Mesenchymal stem cell (in vitro differentiated cells and primary cell): ENCODE measurements around the gene CFL1. TPM values are rescaled to one million over a fixed set of nuclear protein-coding genes. Genes with fewer than 3 reads are reported as not detected.
A peak's percentile ranks its signal among the peaks of the same experiment; 100 is the strongest.

Experiments
- DNase-seq: peaks from one replicate; pipeline ENCODE4 v3.0.0-alpha.2; 2013
- H2AFZ ChIP-seq: one replicate; pipeline ENCODE4 v1.6.1; 2013; ENCODE audit warnings: low read depth, mild to moderate bottlenecking, control low read depth, inconsistent platforms, low read length, moderate library complexity
- H2AK5ac ChIP-seq: 2 replicates; pipeline ENCODE4 v1.6.1; 2013; ENCODE audit warnings: low read length, moderate library complexity, mild to moderate bottlenecking, inconsistent platforms; ENCODE audit not compliant: severe bottlenecking
- H2BK120ac ChIP-seq: one replicate; pipeline ENCODE4 v1.6.1; 2013; ENCODE audit warnings: low read depth, mild to moderate bottlenecking, inconsistent platforms, low read length, moderate library complexity
- H2BK12ac ChIP-seq, 2 experiments: one replicate each; pipeline ENCODE4 v1.6.1; 2013; ENCODE audit warnings: inconsistent platforms in 2 of 2, low read length in 2 of 2, mild to moderate bottlenecking in 2 of 2, moderate library complexity in 2 of 2, control low read depth in 1 of 2
- H2BK15ac ChIP-seq: one replicate; pipeline ENCODE4 v1.6.1; 2013; ENCODE audit warnings: mild to moderate bottlenecking, low read depth, inconsistent platforms; ENCODE audit not compliant: poor library complexity, severe bottlenecking
- H2BK5ac ChIP-seq: 2 replicates; pipeline ENCODE4 v1.6.1; 2013; ENCODE audit warnings: low read depth, mild to moderate bottlenecking, low read length, control low read depth, inconsistent platforms; ENCODE audit not compliant: poor library complexity, severe bottlenecking
- H3K14ac ChIP-seq, 2 experiments: one replicate each; pipeline ENCODE4 v1.6.1; 2013; ENCODE audit warnings: inconsistent platforms in 2 of 2, low read length in 2 of 2, control low read depth in 1 of 2, mild to moderate bottlenecking in 1 of 2, moderate library complexity in 1 of 2
- H3K18ac ChIP-seq, 2 experiments: one replicate each; pipeline ENCODE4 v1.6.1; 2013; ENCODE audit warnings: inconsistent platforms in 2 of 2, low read length in 2 of 2, control low read depth in 1 of 2, low read depth in 1 of 2, mild to moderate bottlenecking in 1 of 2
- H3K23ac ChIP-seq, 2 experiments: one replicate each; pipeline ENCODE4 v1.6.1; 2013; ENCODE audit warnings: inconsistent platforms in 2 of 2, low read length in 2 of 2, mild to moderate bottlenecking in 2 of 2, moderate library complexity in 2 of 2, control low read depth in 1 of 2
- H3K27ac ChIP-seq: 2 replicates; pipeline ENCODE4 v1.5.1; 2013; ENCODE audit warnings: mild to moderate bottlenecking, moderate library complexity, low read length, control low read depth, inconsistent platforms; ENCODE audit not compliant: poor library complexity, severe bottlenecking
- H3K27me3 ChIP-seq, 2 experiments: 2 replicates each; pipeline versions ENCODE4 v1.6.1 to v1.7.0; 2013; ENCODE audit warnings: low read length in 2 of 2, mild to moderate bottlenecking in 2 of 2, moderate library complexity in 2 of 2, control low read depth in 1 of 2, inconsistent platforms in 1 of 2; ENCODE audit not compliant: control insufficient read depth in 1 of 2, insufficient read depth in 1 of 2
- H3K36me3 ChIP-seq, 2 experiments: 2 replicates each; pipeline versions ENCODE4 v1.6.1 to v1.7.0; 2013; ENCODE audit warnings: low read length in 2 of 2, control low read depth in 1 of 2, inconsistent platforms in 1 of 2, low read depth in 1 of 2, mild to moderate bottlenecking in 1 of 2; ENCODE audit not compliant: insufficient read depth in 2 of 2, control insufficient read depth in 1 of 2
- H3K4ac ChIP-seq, 2 experiments: one replicate each; pipeline ENCODE4 v1.6.1; 2013; ENCODE audit warnings: inconsistent platforms in 2 of 2, low read length in 2 of 2, mild to moderate bottlenecking in 2 of 2, moderate library complexity in 2 of 2, control low read depth in 1 of 2, low read depth in 1 of 2
- H3K4me1 ChIP-seq: 2 replicates; pipeline ENCODE4 v1.6.1; 2013; ENCODE audit warnings: low read depth, low read length, control low read depth; ENCODE audit not compliant: control insufficient read depth, insufficient read depth
- H3K4me2 ChIP-seq: 2 replicates; pipeline ENCODE4 v1.6.1; 2013; ENCODE audit warnings: low read length, mild to moderate bottlenecking, inconsistent platforms; ENCODE audit not compliant: poor library complexity, severe bottlenecking
- H3K4me3 ChIP-seq, 2 experiments: 2 replicates each; pipeline versions ENCODE4 v1.5.1 to v1.7.0; 2013; ENCODE audit warnings: low read length in 2 of 2, mild to moderate bottlenecking in 2 of 2, control low read depth in 1 of 2, low read depth in 1 of 2; ENCODE audit not compliant: insufficient read depth in 1 of 2
- H3K79me1 ChIP-seq: replicated peaks from 2 replicates; pipeline ENCODE4 v1.6.1; 2013; ENCODE audit warnings: mild to moderate bottlenecking, control low read depth, low read length, inconsistent platforms; ENCODE audit not compliant: poor library complexity, severe bottlenecking
- H3K9ac ChIP-seq: 2 replicates; pipeline ENCODE4 v1.7.0; 2013; ENCODE audit warnings: mild to moderate bottlenecking, low read length, moderate library complexity
- H3K9me3 ChIP-seq: 2 replicates; pipeline ENCODE4 v1.7.0; 2013; ENCODE audit warnings: mild to moderate bottlenecking, low read length; ENCODE audit not compliant: control insufficient read depth
- H4K8ac ChIP-seq: one replicate; pipeline ENCODE4 v1.6.1; 2013; ENCODE audit warnings: inconsistent platforms, mild to moderate bottlenecking, low read length, moderate library complexity
- H4K91ac ChIP-seq: one replicate; pipeline ENCODE4 v1.6.1; 2013; ENCODE audit warnings: mild to moderate bottlenecking, low read length, inconsistent platforms
- WGBS: methylation state at CpG from one replicate; pipeline ENCODE4 v1.1.7; 2013; ENCODE audit warnings: mixed read lengths; 5-methylcytosine and 5-hydroxymethylcytosine counted together
- polyA plus RNA-seq, 2 experiments: library from polyadenylated mRNA; stranded (reverse); fragments of 200-250 nt; gene quantifications; one replicate each; pipeline ENCODE4 v1.2.3, GENCODE V29; 2013

Gene CFL1
- 1,234 TPM for polyA plus RNA-seq (2013, experiment 1 of 2)
- 1,236 TPM for polyA plus RNA-seq (2013, experiment 2 of 2)

GRCh38 chr11:65857853-65858680 is at the start of gene CFL1:
TSS of gene CFL1 (minus strand) at chr11:65858180. CDS start at chr11:65858099, 81 bp downstream.
- peak within 1 kb of the TSS in 1 of 2 experiments; percentile 90 for H3K23ac ChIP-seq
- H2BK12ac ChIP-seq, result peak within 1 kb of the TSS in 1 of 2 experiments; percentile 70
- peak within 1 kb of the TSS; percentile 79 to 99 for H3K4ac ChIP-seq
- peak within 1 kb of the TSS in 1 of 2 experiments; percentile 98 for H3K14ac ChIP-seq
- H2BK5ac ChIP-seq, result peak within 1 kb of the TSS; percentile 97
- peak within 1 kb of the TSS; percentile 94 for H3K9ac ChIP-seq
- no peaks in the 10 kb centered on the region for H3K9me3 ChIP-seq
- peak; percentile 98 for DNase-seq
- peaks cover 46 to 48% of the 10 kb centered on the region in 2 experiments for H3K36me3 ChIP-seq
- peak within 1 kb of the TSS; percentile 34 for H2AFZ ChIP-seq
- H3K4me3 ChIP-seq, result peak within 1 kb of the TSS; percentile 82 to 94
- H2BK120ac ChIP-seq, result peak within 1 kb of the TSS; percentile 90
- H4K8ac ChIP-seq, result peak within 1 kb of the TSS; percentile 66
- no peaks in the 10 kb centered on the region for H3K27me3 ChIP-seq
- peaks cover 41% of the 10 kb centered on the region for H3K4me1 ChIP-seq
- peak within 1 kb of the TSS; percentile 92 for H4K91ac ChIP-seq
- peak within 1 kb of the TSS; percentile 97 for H3K27ac ChIP-seq
- peaks cover 3% of the 10 kb centered on the region for H3K79me1 ChIP-seq
- H3K4me2 ChIP-seq, result peak within 1 kb of the TSS; percentile 72
- peak within 1 kb of the TSS; percentile 89 for H2BK15ac ChIP-seq
- peak within 1 kb of the TSS; percentile 17 for H2AK5ac ChIP-seq
- peak within 1 kb of the TSS; percentile 97 to 99 for H3K18ac ChIP-seq
- under 1% methylated on average over 70 of the region's 92 CpGs for WGBS

DNA sequence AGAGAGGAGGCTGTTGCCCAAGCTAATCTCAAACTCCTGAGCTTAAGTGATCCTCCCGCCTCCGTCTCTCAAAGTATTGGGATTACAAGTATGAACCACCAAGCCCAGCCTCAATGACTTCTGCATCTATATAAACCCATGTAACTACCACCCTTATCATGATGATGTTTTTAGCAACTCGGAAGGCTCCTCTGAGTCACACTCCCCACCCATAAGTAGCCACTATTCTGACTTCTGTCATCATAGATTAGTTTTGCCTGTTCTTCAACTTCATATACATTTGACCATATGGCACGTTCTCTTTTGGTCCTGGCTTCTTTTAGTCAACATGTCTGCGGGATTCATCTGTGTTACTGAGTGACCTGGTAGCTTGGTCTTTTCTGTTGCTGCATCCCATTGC is 48.6 kb upstream of the CFL1 start:
- Histone ChIP-seq H3K79me1 (peaks cover 2% of the 10 kb centered on the region), H2BK5ac (no peak overlapping the region), H2AK5ac (no peak overlapping the region), H2AFZ (no peak overlapping the region), H3K4me2 (no peak overlapping the region), H2BK12ac (no peak overlapping the region), H3K4me3 (no peak overlapping the region), H4K91ac (no peak overlapping the region), H3K14ac (no peak overlapping the region), H3K9me3 (no peaks in the 10 kb centered on the region), H2BK120ac (no peak overlapping the region), H3K36me3 (no peaks in the 10 kb centered on the region), H4K8ac (no peak overlapping the region), H3K9ac (no peak overlapping the region), H3K4ac (peak overlapping the region in 1 of 2 experiments; percentile 15), H3K23ac (no peak overlapping the region), H3K27ac (no peak overlapping the region), H3K4me1 (peaks cover 28% of the 10 kb centered on the region), H3K27me3 (no peaks in the 10 kb centered on the region), H2BK15ac (no peak overlapping the region), H3K18ac (no peak overlapping the region)
- no peak for DNase-seq
- 55% methylated on average over 5 of the region's 5 CpGs for WGBS

GRCh38 chr11:65903715-65904114 is 45.7 kb upstream of the CFL1 start:
- 74% methylated on average over 8 of the region's 8 CpGs for WGBS
- Histone ChIP-seq H3K4me2 (no peak overlapping the region), H3K18ac (peak overlapping the region; percentile 67 to 74), H3K14ac (no peak overlapping the region), H2AK5ac (peak overlapping the region; percentile 15), H3K36me3 (no peaks in the 10 kb centered on the region), H2BK12ac (peak overlapping the region; percentile 37 to 93), H2AFZ (no peak overlapping the region), H3K4ac (peak overlapping the region; percentile 53 to 72), H4K8ac (peak overlapping the region; percentile 51), H3K23ac (no peak overlapping the region), H3K27me3 (no peaks in the 10 kb centered on the region), H3K27ac (peak overlapping the region; percentile 88), H3K9me3 (no peaks in the 10 kb centered on the region), H2BK5ac (peak overlapping the region; percentile 21), H3K4me1 (peaks cover 24% of the 10 kb centered on the region), H3K79me1 (peaks cover 2% of the 10 kb centered on the region), H3K9ac (peak overlapping the region; percentile 78), H2BK15ac (no peak overlapping the region), H2BK120ac (no peak overlapping the region), H3K4me3 (peak overlapping the region in 1 of 2 experiments; percentile 69), H4K91ac (peak overlapping the region; percentile 91)
- no peak for DNase-seq

DNA sequence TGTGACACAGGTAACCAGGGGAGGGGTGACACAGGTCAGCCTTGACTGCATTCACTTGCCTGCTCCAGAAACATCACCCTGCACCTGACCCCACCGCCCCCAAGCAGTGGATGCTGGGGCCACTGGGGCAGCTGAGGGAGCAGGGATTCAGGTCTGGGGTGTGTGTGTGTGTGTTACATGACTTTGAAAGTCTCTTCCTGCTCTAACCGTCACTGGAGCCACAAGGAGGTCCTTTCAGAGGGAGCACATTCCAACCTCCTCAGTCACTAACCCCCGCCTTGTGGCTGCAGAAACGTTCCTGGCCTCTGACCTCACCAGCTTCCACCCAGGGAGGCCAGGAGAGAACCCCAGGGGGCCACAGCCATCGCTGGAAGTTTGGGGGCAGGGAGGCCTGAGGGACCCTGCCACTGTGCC is 45.1 kb upstream of the CFL1 start:
- Histone ChIP-seq H4K91ac (peak overlapping the region; percentile 96), H2BK5ac (peak overlapping the region; percentile 60), H3K14ac (no peak overlapping the region), H3K9ac (peak overlapping the region; percentile 78), H3K9me3 (no peaks in the 10 kb centered on the region), H3K18ac (peak overlapping the region; percentile 59 to 83), H3K4ac (peak overlapping the region; percentile 65 to 89), H2BK15ac (peak overlapping the region; percentile 98), H3K36me3 (peaks cover 0 to 4% of the 10 kb centered on the region in 2 experiments), H2BK12ac (peak overlapping the region; percentile 98), H3K79me1 (peaks cover 2% of the 10 kb centered on the region), H2AFZ (peak overlapping the region; percentile 24), H3K4me3 (peak overlapping the region in 1 of 2 experiments; percentile 69), H2BK120ac (peak overlapping the region; percentile 29), H4K8ac (peak overlapping the region; percentile 79), H3K27ac (peak overlapping the region; percentile 88), H3K27me3 (no peaks in the 10 kb centered on the region), H3K4me2 (peak overlapping the region; percentile 38), H3K4me1 (peaks cover 26% of the 10 kb centered on the region), H3K23ac (no peak overlapping the region), H2AK5ac (peak overlapping the region; percentile 71)
- peak; percentile 95 for DNase-seq
- 0% methylated on average over 4 of the region's 5 CpGs for WGBS
